Activated CD4-positive, CD25-positive, alpha-beta regulatory T cell (primary cell): ENCODE measurements around the gene PLET1.

Experiments
- DNase-seq, 4 experiments: peaks; one replicate each; lab custom pipeline; 2025; lab: John Stamatoyannopoulos, UW

The PLET1 gene

DNA sequence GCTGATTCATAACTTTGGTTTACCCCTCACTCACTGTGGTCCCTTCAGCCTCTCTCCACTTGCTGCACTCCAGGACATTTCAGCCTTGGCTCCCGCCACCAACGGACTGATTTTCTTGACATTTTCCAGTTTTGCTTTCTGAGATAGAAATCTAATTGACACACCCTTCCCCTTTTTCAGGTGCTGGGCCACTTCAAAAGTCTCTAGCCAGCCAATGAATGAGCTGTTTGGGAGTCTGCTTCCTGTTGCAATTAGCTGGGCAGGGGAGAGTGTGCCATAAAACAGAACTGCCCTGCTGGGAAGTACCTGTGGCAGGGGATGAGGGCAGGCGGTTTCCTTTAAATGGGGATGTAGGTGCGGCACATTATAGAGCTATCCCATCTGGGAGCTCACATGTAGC, 21.1 kb upstream of the PLET1 start:
- no peak for DNase-seq

- peak; percentile 15 to 47 (median 17) for DNase-seq
Measured at GRCh38 chr11:112280268-112281126, 19.8 kb upstream of the PLET1 start.

DNA sequence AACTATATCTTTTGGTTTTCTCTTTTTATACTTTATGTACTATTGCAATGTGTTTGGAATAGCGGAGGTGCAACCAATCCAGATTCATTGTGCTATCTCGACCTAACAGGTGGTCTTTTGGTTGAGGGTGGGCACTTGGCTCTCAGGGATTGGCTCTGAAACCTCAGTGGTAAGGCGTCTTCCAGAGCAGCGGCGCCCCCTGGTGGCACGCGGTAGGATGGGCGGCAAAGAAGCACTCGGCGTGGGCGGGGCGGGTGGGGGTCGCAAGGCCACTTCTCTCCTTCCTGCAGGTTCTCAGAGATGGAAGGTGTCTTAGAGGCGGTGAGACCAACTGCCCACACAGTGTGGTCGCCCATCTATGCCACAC, 19.2 kb upstream of the PLET1 start:
- DNase-seq, result peak; percentile 55 to 69 (median 63)

DNA sequence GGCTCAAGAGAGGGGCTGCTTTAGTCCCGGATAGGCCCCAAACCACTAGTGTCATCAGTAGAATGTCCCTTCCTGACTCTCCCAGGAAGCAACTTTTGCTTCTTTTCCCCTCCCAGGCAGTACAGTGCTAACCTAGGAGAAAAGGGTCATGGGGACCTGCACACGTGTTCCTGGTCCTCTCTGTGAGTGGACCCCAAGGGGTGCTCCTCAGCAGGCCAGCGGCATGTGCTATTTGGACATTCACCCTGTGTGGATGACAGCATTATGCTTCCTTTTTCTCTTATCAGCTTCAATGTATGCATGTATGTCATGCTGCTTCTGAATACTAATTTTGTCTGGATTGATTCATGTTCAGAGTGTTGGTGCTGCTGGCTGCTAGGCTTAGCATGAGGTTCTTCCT, 18.1 kb upstream of the PLET1 start:
- no peak for DNase-seq

- DNase-seq, result no peak
Measured at GRCh38 chr11:112277941-112278340, 17.3 kb upstream of the PLET1 start.

DNA sequence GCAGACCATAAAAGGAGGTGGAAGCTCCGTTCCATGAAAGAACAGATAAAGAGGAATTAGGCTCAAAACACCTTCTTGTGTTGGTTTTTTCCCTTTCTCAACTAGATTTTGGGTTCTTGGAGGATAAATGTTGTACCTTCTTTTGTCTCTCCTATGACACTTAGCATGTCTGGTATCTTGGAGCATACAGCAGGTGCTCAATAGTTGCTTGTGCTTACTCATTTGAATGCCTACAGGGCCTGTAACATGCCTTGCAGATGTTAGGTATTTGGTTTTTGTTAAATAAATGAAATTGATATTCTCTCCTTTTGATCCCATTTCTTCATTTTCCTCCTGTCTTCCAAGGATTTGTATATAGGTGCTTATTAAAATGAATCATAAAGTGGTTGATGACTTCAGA, 16.4 kb upstream of the PLET1 start:
- no peak for DNase-seq

- DNase-seq, result no peak
Measured at GRCh38 chr11:112274007-112274783, 13.5 kb upstream of the PLET1 start.

GRCh38 chr11:112273066-112273465, 12.4 kb upstream of the PLET1 start:
- DNase-seq, result no peak

GRCh38 chr11:112271242-112271641, 10.6 kb upstream of the PLET1 start:
- no peak for DNase-seq

- no peak for DNase-seq
Measured at GRCh38 chr11:112270551-112271180, 10.0 kb upstream of the PLET1 start.

DNA sequence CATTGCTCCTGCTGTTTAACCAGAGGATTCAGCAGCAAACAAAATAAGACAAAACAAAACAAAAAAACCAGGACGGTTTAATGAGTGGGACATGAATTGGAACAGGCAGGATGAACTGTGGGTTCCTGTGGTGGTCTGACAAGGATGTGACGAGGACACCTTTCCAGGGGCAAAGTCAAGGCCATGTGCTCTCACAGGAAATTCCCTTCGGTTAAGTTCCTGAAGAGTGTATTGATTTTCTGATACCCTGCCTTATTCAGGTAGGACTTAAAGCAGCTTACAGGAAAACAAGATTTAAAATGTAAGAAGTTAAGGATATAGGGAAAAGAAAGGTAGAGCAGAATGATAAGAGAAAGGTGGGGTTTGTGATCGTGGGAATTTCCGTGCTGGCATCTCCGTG, 8.5 kb upstream of the PLET1 start:
- DNase-seq, result no peak

GRCh38 chr11:112268406-112268805, 7.7 kb upstream of the PLET1 start:
- DNase-seq, result no peak

GRCh38 chr11:112267188-112267591, 6.5 kb upstream of the PLET1 start:
- DNase-seq, result no peak

- DNase-seq, result no peak
Measured at GRCh38 chr11:112266410-112266778, 5.7 kb upstream of the PLET1 start.

DNA sequence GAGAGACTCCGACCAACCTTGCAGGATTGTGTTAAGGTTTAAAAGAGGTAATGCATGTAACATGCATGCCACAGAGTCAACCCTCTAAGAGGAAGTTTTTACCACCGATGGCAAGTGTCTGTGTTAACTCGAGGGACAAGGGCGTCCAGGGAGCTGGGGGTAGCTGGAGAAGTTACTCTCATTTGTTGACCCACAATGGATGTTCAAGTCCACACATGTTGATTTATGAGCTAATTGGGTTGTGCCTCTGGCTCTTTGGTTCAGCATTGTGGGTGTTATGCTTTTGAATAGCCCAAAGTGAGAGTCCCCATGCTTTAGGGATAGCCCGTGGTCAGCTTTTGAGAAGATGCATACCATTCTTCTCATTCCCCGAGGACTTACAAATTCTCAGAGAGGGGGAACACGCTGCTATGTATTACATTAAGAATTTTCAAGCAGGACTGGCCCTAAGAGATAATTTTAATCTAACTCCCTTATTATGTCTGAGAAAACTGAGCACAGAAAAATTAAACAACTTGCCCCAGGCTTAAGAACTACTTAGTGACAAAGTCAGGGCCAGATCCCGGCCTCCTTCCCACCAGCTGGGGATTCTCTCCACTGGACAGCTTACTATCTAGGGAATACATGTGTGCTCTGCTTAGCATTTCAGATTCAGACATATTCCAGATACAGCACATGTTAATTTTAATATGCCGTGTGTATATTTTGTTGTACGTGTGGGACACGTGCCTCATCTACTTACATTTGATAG, 5.2 kb upstream of the PLET1 start:
- no peak for DNase-seq

GRCh38 chr11:112255067-112255720, 5.5 kb downstream of the PLET1 start:
- DNase-seq, result no peak

DNA sequence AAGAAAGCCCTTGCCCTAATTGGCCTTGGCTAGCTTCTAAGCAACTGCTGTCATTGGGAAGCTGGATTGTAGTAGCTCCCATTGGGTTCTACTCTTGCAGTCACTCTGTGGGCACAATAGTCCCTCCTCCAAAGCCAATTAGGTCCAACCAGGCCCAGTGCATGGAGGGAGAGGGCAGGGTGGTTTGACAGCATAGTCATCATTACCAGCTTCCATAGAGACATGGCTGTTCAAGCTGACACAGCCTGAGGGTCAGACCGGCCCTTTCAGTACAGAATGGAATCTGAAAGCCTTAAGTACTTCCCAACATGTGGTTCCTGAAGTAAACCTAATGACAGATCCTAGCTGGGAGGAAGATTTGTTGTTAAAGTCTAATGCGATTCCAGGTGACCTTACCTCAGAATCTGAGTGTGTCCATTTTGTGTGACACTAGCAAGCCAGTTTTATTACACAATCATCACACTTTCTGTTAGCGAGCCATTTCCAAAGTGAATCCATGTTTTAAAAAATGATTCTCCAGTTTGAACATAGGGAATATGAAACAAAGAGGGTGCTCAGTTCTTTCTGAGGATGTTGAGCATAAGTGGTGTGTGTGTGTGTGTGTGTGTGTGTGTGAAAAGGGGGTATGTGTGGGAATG, 6.9 kb downstream of the PLET1 start:
- DNase-seq, result no peak

DNA sequence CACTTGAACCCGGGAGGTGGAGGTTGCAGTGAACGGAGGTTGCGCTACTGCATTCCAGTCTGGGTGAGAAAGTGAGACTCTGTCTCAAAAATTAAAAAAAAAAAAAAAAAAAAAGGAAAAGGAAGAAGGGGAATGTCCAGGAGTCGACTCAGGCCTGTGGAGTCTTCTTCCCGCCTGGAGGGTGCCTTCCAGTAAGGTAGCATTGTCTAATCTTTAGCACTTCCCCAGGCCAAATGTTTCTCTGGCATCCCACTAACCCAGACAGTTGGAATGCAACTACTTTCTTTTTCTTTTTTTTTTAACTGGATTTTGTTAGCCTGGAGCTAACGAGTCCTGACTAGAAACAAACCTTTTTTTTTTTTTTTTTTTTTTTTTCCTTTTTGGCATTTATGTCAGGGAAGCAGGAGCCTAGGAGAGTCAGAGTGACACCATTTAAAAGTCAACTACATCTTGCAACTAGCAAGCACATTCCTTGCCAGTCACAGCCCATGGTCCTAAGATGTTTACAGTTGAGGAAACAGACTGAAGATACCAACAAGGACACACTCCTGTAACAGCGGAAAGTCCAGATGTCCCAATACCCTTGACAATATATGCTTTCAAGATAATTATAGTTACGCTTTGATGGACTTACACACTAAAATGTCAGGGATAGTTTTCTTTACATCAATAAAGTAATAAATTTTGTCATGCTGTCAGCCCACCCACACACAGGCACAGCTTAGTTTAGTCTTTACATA, 10.6 kb downstream of the PLET1 start:
- DNase-seq, result no peak

GRCh38 chr11:112248201-112248600, 12.5 kb downstream of the PLET1 start:
- no peak for DNase-seq

- no peak for DNase-seq
Measured at GRCh38 chr11:112247201-112247600, 13.5 kb downstream of the PLET1 start.
